Endothelial cell of umbilical vein (primary cell): ENCODE data around the gene DDX27. TPM values are rescaled to one million over a fixed set of nuclear protein-coding genes. Genes with fewer than 3 reads are reported as not detected.

Experiments
- BruUV-seq: library from RNA; stranded (reverse); fragments of 400-500 nt; replicated peaks from 2 replicates; lab custom pipeline; 2021; lab: Mats Ljungman, UMichigan
- CTCF ChIA-PET: fragments of 300-600, 350-600 bp; sonication (Branson Sonifier 250); formaldehyde crosslinking; loops from one replicate; lab custom pipeline; 2021; ENCODE audit warnings: antibody characterized with exemption, inconsistent platforms; lab: Charles Lee
- POLR2A ChIA-PET: fragments of 300-600, 350-600 bp; sonication (Branson Sonifier 250); formaldehyde crosslinking; loops from one replicate; lab custom pipeline; 2021; ENCODE audit warnings: antibody characterized with exemption, inconsistent platforms; lab: Charles Lee
- DNase-seq: peaks from one replicate; pipeline ENCODE4 v3.0.0-alpha.2; 2011; ENCODE audit warnings: low read depth, low spot score
- FAIRE-seq: peaks from 2 replicates; lab custom pipeline; 2011; peaks lifted over from hg19 to GRCh38; lab: Jason Lieb, UNC
- H2AFZ ChIP-seq: 2 replicates; pipeline ENCODE4 v1.6.0; 2012; ENCODE audit warnings: low read depth, low read length, control low read depth, inconsistent platforms
- H3K27ac ChIP-seq: 2 replicates; pipeline ENCODE4 v1.5.1; 2011; ENCODE audit warnings: low read depth, mild to moderate bottlenecking, control low read depth, low read length, moderate library complexity; ENCODE audit not compliant: insufficient read depth
- H3K27me3 ChIP-seq, 2 experiments: 2 replicates each; pipeline versions ENCODE4 v1.6.0 to v1.6.1; 2011; ENCODE audit warnings: low read length in 2 of 2, mixed read lengths in 1 of 2; ENCODE audit not compliant: control insufficient read depth in 2 of 2, insufficient read depth in 2 of 2
- H3K36me3 ChIP-seq, 2 experiments: 2 replicates in 1 of 2; 3 replicates in 1 of 2; pipeline ENCODE4 v1.5.1; 2011; ENCODE audit warnings: low read length in 2 of 2, mild to moderate bottlenecking in 1 of 2, moderate library complexity in 1 of 2; ENCODE audit not compliant: control insufficient read depth in 2 of 2, insufficient read depth in 2 of 2; ENCODE audit errors: extremely low read depth in 1 of 2
- H3K4me1 ChIP-seq: 3 replicates; pipeline ENCODE4 v1.5.1; 2011; ENCODE audit warnings: mild to moderate bottlenecking, low read length; ENCODE audit not compliant: control insufficient read depth, insufficient read depth; ENCODE audit errors: extremely low read depth
- H3K4me2 ChIP-seq: 2 replicates; pipeline ENCODE4 v1.6.1; 2011; ENCODE audit warnings: low read length, control low read depth, mixed read lengths; ENCODE audit not compliant: insufficient read depth
- H3K4me3 ChIP-seq, 3 experiments: fragments of 200-600 bp in 1 of 3; sonication (generic), shearing (Covaris generic) in 1 of 3; replicated peaks in 1 of 3; 2 replicates each; pipeline ENCODE4 v1.5.1; 2011 to 2016; ENCODE audit warnings: control low read depth in 3 of 3, low read length in 3 of 3, mild to moderate bottlenecking in 2 of 3, inconsistent platforms in 1 of 3, low read depth in 1 of 3, moderate library complexity in 1 of 3; ENCODE audit not compliant: insufficient read depth in 1 of 3
- H3K79me2 ChIP-seq: 2 replicates; pipeline ENCODE4 v1.6.0; 2012; ENCODE audit warnings: low read length, inconsistent platforms; ENCODE audit not compliant: control insufficient read depth, insufficient read depth
- H3K9ac ChIP-seq: replicated peaks from 2 replicates; pipeline ENCODE3; 2011; ENCODE audit warnings: low read length, control low read depth; ENCODE audit not compliant: insufficient read depth; ENCODE audit errors: extremely low read depth
- H3K9me1 ChIP-seq: replicated peaks from 3 replicates; pipeline ENCODE4 v1.6.0; 2011; ENCODE audit warnings: mild to moderate bottlenecking, low read length; ENCODE audit not compliant: control insufficient read depth, insufficient read depth; ENCODE audit errors: extremely low read depth
- H3K9me3 ChIP-seq: replicated peaks from 2 replicates; pipeline ENCODE4 v1.5.1; 2012; ENCODE audit warnings: low read length, inconsistent platforms; ENCODE audit not compliant: control insufficient read depth, insufficient read depth
- H4K20me1 ChIP-seq: replicated peaks from 2 replicates; pipeline ENCODE3; 2011; ENCODE audit warnings: mild to moderate bottlenecking, low read length; ENCODE audit not compliant: control insufficient read depth, insufficient read depth; ENCODE audit errors: extremely low read depth
- CTCF ChIP-seq, 2 donors: IDR thresholded peaks; 1 replicate in 1 of 2; 2 replicates in 1 of 2; pipeline ENCODE4 v1.5.1; 2011; ENCODE audit warnings: low read length in 2 of 2, mild to moderate bottlenecking in 2 of 2, moderate library complexity in 2 of 2, control low read depth in 1 of 2, inconsistent platforms in 1 of 2, low read depth in 1 of 2; ENCODE audit not compliant: insufficient read depth in 1 of 2; ENCODE audit errors: extremely low read depth in 1 of 2
- EZH2 ChIP-seq: IDR thresholded peaks from 2 replicates; pipeline ENCODE4 v1.6.1; 2012; ENCODE audit warnings: borderline replicate concordance, low read depth, mild to moderate bottlenecking, moderate library complexity, low read length, inconsistent platforms; ENCODE audit not compliant: severe bottlenecking
- FOS ChIP-seq: IDR thresholded peaks from 2 replicates; pipeline ENCODE4 v1.6.1; 2011; ENCODE audit warnings: mild to moderate bottlenecking, low read length, moderate library complexity, borderline replicate concordance; ENCODE audit not compliant: insufficient read depth
- GATA2 ChIP-seq: IDR thresholded peaks from 2 replicates; pipeline ENCODE4 v1.7.0; 2011; ENCODE audit warnings: low read depth, mild to moderate bottlenecking, moderate library complexity, mixed read lengths, low read length; ENCODE audit not compliant: insufficient read length, insufficient read depth
- JUN ChIP-seq: IDR thresholded peaks from 2 replicates; pipeline ENCODE4 v1.6.1; 2011; ENCODE audit warnings: borderline replicate concordance, low read depth; ENCODE audit not compliant: insufficient read length, insufficient read depth
- MAX ChIP-seq: IDR thresholded peaks from 2 replicates; pipeline ENCODE4 v1.6.1; 2011; ENCODE audit not compliant: insufficient read depth, insufficient read length
- MYC ChIP-seq: IDR thresholded peaks from one replicate; pipeline ENCODE4 v1.6.1; 2011; ENCODE audit warnings: mild to moderate bottlenecking, low read depth, low read length
- POLR2A ChIP-seq: IDR thresholded peaks from 2 replicates; pipeline ENCODE4 v1.6.1; 2012; ENCODE audit warnings: low read depth, mild to moderate bottlenecking, control low read depth, low read length
- POLR2AphosphoS5 ChIP-seq: IDR thresholded peaks from 2 replicates; pipeline ENCODE4 v1.6.1; 2012; ENCODE audit warnings: low read depth, mild to moderate bottlenecking, control low read depth, low read length, moderate library complexity; ENCODE audit not compliant: insufficient read depth
- dilution Hi-C: fragments of 300-500 bp; cut with MboI; formaldehyde crosslinking; loops from one replicate; pipeline ENCODE4 v1.15.0; 2019; ENCODE audit warnings: low sequenced_read_pairs; ENCODE audit not compliant: extremely low pct_ligation_motif_present
- intact Hi-C: fragments of 100-400 bp; cut with micrococcal nuclease; formaldehyde crosslinking; loops from one replicate; pipeline ENCODE4 v1.10.0; 2022
- polyA plus RNA-seq, 4 experiments: library from polyadenylated mRNA; depleted of rRNA in 3 of 4; stranded (reverse) in 3 of 4; unstranded in 1 of 4; fragments of >200 nt; gene quantifications; 2 replicates each; pipeline versions ENCODE4 v1.2.1 to v1.2.3, GENCODE V29; 2011 to 2012; ENCODE audit warnings: missing spikeins in 1 of 4
- total RNA-seq: library from RNA; stranded (reverse); gene quantifications from 2 replicates; pipeline ENCODE4 v1.2.3, GENCODE V29; 2021

The DDX27 gene
- total and polyA plus RNA-seq, 2 donors (not counting 3 experiments of a cell fraction or from before 2014, with no cell fraction given) = 24.0 to 25.7 TPM

GRCh38 chr20:49219924-49220831, 962 bp downstream of the DDX27 start:
- Histone ChIP-seq H4K20me1 (no peaks in the 10 kb centered on the region), H3K36me3 (peaks cover 0 to 24% of the 10 kb centered on the region in 2 experiments), H3K27me3 (no peaks in the 10 kb centered on the region), H2AFZ (peak overlapping the region; percentile 84), H3K79me2 (peaks cover 19% of the 10 kb centered on the region), H3K4me2 (peak overlapping the region; percentile 81), H3K27ac (peak overlapping the region; percentile 70), H3K4me3 (peak overlapping the region; percentile 62 to 86 (median 85)), H3K9me3 (no peaks in the 10 kb centered on the region), H3K4me1 (peaks cover 6% of the 10 kb centered on the region), H3K9ac (peak overlapping the region; percentile 83), H3K9me1 (no peaks in the 10 kb centered on the region)
- no peak for FAIRE-seq
- POLR2A ChIA-PET = no interaction called here
- dilution Hi-C loops (loop anchor here (10.0 kb wide), 1 partner anchor 85 kb away; no protein-coding TSS in a partner anchor), intact Hi-C loops (no loop called here)
- CTCF ChIA-PET = interaction anchor here (0.6 to 1.6 kb wide), 3 partner anchors 82 to 103 kb away, joined by 3 to 29 read pairs (median 7); no protein-coding TSS in a partner anchor
- no TSS peak for BruUV-seq
- TF ChIP-seq CTCF (IDR thresholded peaks at IDR 0.05; ENCODE audit: extremely low read depth in 1 of 2, insufficient read depth in 1 of 2, low read depth in 1 of 2, low read length in 2 of 2) = no peak
- TF ChIP-seq EZH2 = no peak
- no peak for TF ChIP-seq JUN
- no peak for TF ChIP-seq FOS
- TF ChIP-seq MAX = no peak
- no peak for TF ChIP-seq MYC
- no peak for TF ChIP-seq POLR2AphosphoS5
- no peak for TF ChIP-seq POLR2A
- no peak for TF ChIP-seq GATA2
- no peak for DNase-seq
